NOMO-1 (cell line): ENCODE measurements around the gene ZSWIM5.
"Not testable (repeated sequence)": the region's sequence is repeated elsewhere in the genome, so short reads cannot be mapped to it uniquely, and the experiment has no call there.

Source experiments
- DNase-seq, 2 experiments: peaks; one replicate each; lab custom pipeline; 2025; ENCODE audit not compliant: unreplicated experiment in 2 of 2; lab: John Stamatoyannopoulos, UW

The ZSWIM5 gene

GRCh38 chr1:45097944-45098343 lies 108.5 kb downstream of the ZSWIM5 start:
- no peak for DNase-seq

DNA sequence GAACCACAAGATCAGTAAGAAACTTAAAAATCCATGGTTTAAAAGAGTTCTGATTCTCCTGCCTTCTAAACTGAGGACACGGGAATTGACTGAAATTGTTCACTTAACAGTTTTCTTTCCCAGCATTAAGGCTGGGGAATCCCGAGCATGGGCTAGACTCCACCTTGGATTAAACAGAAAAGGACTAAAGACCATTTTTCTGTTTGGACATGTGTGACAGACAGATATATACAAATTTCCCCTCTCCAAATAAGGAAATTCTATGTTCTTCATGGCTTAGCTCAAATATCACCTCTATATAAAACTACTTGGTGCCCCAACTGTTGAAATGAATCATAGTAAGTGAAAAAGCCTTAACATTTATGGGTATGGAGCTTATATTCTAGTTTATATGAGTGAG lies 109.3 kb downstream of the ZSWIM5 start:
- DNase-seq, result no peak

DNA sequence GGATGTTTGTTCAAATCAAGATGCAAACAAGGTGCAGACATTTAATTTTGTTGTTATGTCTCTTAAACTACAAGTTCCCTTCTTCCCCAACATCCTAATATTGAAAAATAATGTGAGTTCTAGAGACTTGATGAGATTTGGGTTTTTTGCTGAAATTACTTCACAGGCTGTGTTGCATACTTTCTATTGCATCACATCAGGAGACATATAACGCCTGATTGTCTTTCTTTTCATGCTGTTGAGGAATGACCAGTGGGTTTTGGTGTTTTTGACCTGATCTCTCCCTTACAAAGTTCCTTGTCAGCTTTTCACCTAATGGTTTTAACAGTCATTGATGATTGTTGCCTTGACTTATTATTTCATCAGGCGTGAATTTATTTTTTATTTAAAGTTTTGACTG lies 111.0 kb downstream of the ZSWIM5 start:
- no peak for DNase-seq

GRCh38 chr1:45094371-45094770 lies 112.0 kb downstream of the ZSWIM5 start:
- not testable (repeated sequence) for DNase-seq

DNA sequence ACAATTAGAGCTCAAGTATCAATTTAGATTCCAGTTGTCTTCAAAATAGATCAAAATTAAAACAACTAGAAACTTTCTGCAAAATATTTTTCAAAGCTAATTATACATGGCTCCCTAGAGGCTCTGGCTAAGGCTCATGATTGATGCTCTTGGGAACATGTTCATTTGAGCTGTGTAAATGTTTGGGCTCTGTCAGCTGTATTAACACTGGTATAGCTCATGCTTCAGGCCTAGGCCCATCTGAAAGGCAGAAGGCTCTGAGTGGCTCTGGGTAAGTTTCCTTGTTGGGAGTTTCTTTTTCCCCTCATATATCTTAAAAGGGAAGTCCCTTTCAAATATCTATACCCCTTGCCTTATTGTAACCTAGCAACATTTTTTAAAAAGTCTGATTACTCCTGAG lies 113.1 kb downstream of the ZSWIM5 start:
- no peak for DNase-seq

- DNase-seq, result no peak
These were observed 116.7 kb downstream of the ZSWIM5 start for GRCh38 chr1:45089711-45090110.

DNA sequence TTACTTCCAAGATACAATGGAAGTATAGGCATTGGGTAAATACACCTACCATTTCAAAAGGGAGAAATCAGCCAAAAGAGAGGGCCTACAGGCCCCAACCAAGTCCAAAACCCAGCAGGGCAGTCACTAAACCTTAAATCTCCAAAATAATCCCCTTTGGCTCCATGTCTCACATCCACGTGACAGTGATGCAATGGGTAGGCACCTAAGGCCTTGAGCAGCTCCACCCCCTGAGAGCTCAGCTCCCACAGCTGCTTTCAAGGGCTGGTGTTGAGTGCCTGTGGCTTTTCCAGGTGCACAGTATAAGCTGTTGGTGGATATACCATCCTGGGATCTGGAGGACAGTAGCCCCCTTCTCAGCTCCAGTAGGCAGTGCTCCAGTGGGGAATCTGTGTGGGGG lies 121.8 kb downstream of the ZSWIM5 start:
- DNase-seq, result no peak

- no peak for DNase-seq
These were observed 126.9 kb downstream of the ZSWIM5 start for GRCh38 chr1:45079533-45079932.

GRCh38 chr1:45076959-45077358 lies 129.4 kb downstream of the ZSWIM5 start:
- DNase-seq, result not testable (repeated sequence)

DNA sequence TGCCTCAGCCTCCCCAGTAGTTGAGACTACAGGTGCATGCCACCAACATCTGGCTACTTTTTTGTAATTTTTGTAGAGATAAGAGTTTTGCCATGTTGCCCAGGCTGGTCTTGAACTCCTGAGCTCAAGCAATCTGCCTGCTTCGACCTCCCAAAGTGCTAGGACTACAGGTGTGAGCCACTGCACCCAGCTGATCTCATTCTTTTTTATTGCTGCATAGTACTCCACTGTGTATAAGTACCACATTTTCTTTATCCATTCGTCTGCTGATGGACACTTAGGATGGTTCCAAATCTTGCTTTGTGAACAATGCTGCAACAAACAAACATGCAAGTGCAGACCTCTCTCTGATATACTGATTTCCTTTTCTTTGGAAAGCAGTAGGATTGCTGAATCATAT lies 134.8 kb downstream of the ZSWIM5 start:
- DNase-seq, result no peak

DNA sequence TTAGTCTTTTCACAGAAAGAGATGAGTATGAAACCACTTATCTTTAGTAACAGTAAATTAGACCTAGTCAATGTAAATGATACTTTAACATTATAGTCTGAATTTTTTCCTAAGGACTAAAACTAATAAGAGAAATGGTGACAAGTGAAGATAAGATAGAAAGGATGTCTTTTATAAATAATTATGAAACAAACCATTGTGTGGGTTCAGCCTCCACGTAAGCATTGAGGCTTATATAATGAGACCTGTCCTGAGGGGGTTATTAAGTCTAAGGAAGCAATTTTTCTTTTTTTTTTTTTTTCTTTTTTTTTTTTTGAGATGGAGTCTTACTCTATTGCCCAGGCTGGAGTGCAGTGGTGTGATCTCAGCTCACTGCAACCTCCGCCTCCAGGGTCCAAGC lies 138.6 kb downstream of the ZSWIM5 start:
- no peak for DNase-seq

- no peak for DNase-seq
These were observed 141.3 kb downstream of the ZSWIM5 start for GRCh38 chr1:45065083-45065482.

- DNase-seq, result not testable (repeated sequence)
These were observed 143.9 kb downstream of the ZSWIM5 start for GRCh38 chr1:45062463-45062862.

DNA sequence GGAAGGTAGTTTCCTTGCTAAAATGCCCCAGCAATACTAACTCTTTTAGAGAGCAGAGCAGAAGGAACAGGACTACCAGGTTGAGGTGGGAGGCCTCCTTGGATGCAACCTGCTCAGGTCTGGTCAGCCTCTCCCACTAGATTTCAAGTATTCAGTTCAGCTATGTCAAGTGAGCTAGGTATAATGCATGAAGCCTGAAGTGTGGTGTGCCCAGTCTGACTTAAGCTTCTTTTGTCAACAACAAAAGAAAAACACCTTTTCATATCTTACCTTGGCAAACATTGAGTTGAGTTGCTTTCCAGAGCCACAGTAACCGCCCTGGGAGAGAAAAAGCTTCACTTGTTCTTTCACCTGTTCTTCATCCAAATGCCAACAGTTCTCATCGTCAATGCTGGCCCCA lies 146.6 kb downstream of the ZSWIM5 start:
- no peak for DNase-seq

- DNase-seq, result no peak
These were observed 148.9 kb downstream of the ZSWIM5 start for GRCh38 chr1:45057542-45057941.

DNA sequence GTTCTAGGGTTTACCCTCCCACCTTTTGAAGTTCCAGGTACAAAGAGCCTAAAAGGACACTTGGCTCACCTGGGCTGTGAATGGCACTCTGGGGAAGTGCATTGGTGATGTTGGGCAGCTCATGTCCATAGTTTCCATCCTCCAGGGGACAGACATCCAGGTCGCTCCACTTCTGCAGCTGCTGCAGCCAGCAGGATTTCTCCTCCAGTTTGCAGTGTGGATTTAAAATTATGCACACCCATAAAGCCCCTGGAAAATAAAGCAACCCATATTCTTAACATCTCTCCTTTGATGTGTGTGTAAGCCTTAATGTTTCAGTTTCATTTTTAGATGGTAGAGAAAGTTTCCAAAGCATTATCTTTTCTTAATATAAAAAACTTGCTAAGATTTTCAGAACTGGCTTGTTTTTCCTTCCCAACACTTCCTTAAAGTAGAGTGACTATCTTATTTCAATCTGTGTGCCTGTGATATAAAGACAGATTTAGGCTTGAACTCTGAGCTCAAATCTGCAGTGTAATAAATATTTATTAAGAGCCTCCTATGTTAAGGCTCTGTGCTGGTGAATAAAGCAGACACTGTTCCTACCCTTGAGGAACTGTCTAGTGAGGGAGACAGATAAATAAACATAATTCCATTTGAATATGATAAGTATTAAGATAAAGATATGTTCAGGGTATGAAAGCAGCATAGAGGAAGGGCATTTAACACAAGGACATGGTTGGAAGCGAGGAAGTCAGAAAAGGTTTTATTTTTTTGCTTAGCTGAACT lies 155.2 kb downstream of the ZSWIM5 start:
- no peak for DNase-seq

- DNase-seq, result no peak
These were observed 159.4 kb downstream of the ZSWIM5 start for GRCh38 chr1:45047032-45047431.

DNA sequence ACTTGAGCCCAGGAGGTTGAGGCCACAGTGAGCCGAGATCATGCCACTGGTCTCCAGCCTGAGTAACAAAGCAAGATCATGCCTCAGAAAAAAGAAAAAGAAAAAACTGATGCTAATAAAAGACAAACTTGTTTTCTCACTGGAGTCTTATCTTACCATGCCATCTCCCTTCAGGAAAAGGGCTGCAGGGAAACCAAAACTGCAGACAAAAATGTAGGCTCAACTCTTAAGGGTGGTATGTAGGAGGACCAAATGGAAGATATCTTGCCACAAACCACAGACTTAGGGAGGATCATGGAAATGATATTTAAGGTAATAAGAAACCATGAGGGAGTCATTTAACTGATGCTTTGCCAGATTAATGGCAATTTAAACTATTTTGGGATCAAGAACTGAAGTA lies 161.5 kb downstream of the ZSWIM5 start:
- no peak for DNase-seq

- no peak for DNase-seq
These were observed 163.3 kb downstream of the ZSWIM5 start for GRCh38 chr1:45043094-45043493.

GRCh38 chr1:45040297-45040696 lies 166.1 kb downstream of the ZSWIM5 start:
- DNase-seq, result no peak

DNA sequence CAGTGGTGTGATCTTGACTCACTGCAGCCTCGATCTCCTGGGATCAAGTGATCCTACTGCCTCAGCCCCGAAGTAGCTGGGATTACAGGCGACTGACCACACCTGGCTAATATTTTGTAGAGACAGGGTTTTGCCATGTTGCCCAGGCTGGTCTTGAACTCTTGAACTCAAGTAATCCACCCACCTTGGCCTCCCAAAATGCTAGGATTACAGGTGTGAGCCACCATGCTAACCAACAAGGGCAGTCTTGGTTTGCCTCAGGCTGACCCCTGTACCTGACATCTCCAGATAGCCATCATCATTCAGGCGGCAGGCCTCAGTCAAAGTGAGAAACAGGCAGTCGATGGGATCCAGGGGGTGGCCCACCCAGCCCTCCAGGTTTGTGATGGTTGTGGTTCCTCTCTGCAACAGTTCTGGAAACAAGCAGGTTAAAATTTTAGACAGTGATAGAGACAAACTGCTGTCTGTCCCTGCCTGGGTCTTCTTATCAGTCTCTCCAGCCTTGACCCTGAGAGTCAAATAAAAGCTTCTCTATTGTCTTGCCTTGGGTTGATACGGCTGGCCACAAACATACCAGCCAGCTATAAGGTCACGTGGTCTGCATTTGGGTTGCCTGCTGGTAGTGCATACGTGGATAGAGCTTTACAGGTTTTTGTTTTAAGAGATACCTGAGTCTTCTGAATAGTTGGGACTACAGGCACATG lies 167.6 kb downstream of the ZSWIM5 start:
- no peak for DNase-seq

GRCh38 chr1:45038240-45038639 lies 168.2 kb downstream of the ZSWIM5 start:
- DNase-seq, result no peak
